Activated naive CD4-positive, alpha-beta T cell (primary cell): ENCODE results near the gene MAP2K5.
A peak's percentile ranks its signal among the peaks of the same experiment; 100 is the strongest.

Source experiments
- DNase-seq, 4 experiments: peaks; one replicate each; lab custom pipeline; 2025; lab: John Stamatoyannopoulos, UW

Gene MAP2K5

GRCh38 chr15:67542420-67543347 is at the start of gene MAP2K5:
Gene MAP2K5 (plus strand): TSS chr15:67542703. CDS start chr15:67543336, 633 bp downstream.
- DNase-seq, result peak; percentile 20 to 78 (median 68)

GRCh38 chr15:67495585-67495984 is 46.9 kb upstream of the MAP2K5 start:
- no peak for DNase-seq

- no peak for DNase-seq
Observed at GRCh38 chr15:67501177-67501835, 41.2 kb upstream of the MAP2K5 start.

GRCh38 chr15:67501836-67502461 is 40.6 kb upstream of the MAP2K5 start:
- DNase-seq, result no peak

GRCh38 chr15:67504056-67504455 is 38.4 kb upstream of the MAP2K5 start:
- DNase-seq, result no peak

GRCh38 chr15:67504796-67505195 is 37.7 kb upstream of the MAP2K5 start:
- no peak for DNase-seq

- no peak for DNase-seq
Observed at GRCh38 chr15:67505675-67506572, 36.6 kb upstream of the MAP2K5 start.

- DNase-seq, result no peak
Observed at GRCh38 chr15:67506775-67507747, 35.4 kb upstream of the MAP2K5 start.

- no peak for DNase-seq
Observed at GRCh38 chr15:67508407-67508806, 34.1 kb upstream of the MAP2K5 start.

- no peak for DNase-seq
Observed at GRCh38 chr15:67509918-67510317, 32.6 kb upstream of the MAP2K5 start.

GRCh38 chr15:67510597-67511190 is 31.8 kb upstream of the MAP2K5 start:
- no peak for DNase-seq

GRCh38 chr15:67511606-67512005 is 30.9 kb upstream of the MAP2K5 start:
- DNase-seq, result no peak

- no peak for DNase-seq
Observed at GRCh38 chr15:67512140-67512539, 30.4 kb upstream of the MAP2K5 start.

- DNase-seq, result no peak
Observed at GRCh38 chr15:67512933-67513714, 29.4 kb upstream of the MAP2K5 start.

- no peak for DNase-seq
Observed at GRCh38 chr15:67515090-67515489, 27.4 kb upstream of the MAP2K5 start.

GRCh38 chr15:67515557-67515956 is 26.9 kb upstream of the MAP2K5 start:
- DNase-seq, result no peak

GRCh38 chr15:67520321-67521028 is 22.0 kb upstream of the MAP2K5 start:
- DNase-seq, result no peak

- peak; percentile 43 to 80 (median 64) for DNase-seq
Observed at GRCh38 chr15:67521029-67521782, 21.3 kb upstream of the MAP2K5 start, which contains the start of gene C15orf61. Gene C15orf61 (plus strand): TSS chr15:67521131. CDS start chr15:67521249, 118 bp downstream.
